HG03280 (cell line): ENCODE data around the gene ECHDC1.
A peak's percentile ranks its signal among the peaks of the same experiment; 100 is the strongest.
"Not testable (repeated sequence)": the region's sequence is repeated elsewhere in the genome, so short reads cannot be mapped to it uniquely, and the experiment has no call there.

ENCODE experiments used
- ATAC-seq: cut with Tn5 transposase; IDR thresholded peaks from one replicate; pipeline ENCODE4 v1.9.1; 2021; ENCODE audit warnings: mild to moderate bottlenecking, moderate library complexity; ENCODE audit not compliant: unreplicated experiment

Gene ECHDC1, protein sequence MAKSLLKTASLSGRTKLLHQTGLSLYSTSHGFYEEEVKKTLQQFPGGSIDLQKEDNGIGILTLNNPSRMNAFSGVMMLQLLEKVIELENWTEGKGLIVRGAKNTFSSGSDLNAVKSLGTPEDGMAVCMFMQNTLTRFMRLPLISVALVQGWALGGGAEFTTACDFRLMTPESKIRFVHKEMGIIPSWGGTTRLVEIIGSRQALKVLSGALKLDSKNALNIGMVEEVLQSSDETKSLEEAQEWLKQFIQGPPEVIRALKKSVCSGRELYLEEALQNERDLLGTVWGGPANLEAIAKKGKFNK

GRCh38 chr6:127342946-127343808 lies at the start of gene ECHDC1:
Gene ECHDC1 (minus strand): TSS chr6:127343609. CDS start chr6:127331028, 12,581 bp downstream.
- peak; percentile 67 for ATAC-seq

- no peak for ATAC-seq
Measured at GRCh38 chr6:127392301-127392700, 48.9 kb upstream of the ECHDC1 start.

GRCh38 chr6:127391094-127391953 lies 47.9 kb upstream of the ECHDC1 start:
- no peak for ATAC-seq

DNA sequence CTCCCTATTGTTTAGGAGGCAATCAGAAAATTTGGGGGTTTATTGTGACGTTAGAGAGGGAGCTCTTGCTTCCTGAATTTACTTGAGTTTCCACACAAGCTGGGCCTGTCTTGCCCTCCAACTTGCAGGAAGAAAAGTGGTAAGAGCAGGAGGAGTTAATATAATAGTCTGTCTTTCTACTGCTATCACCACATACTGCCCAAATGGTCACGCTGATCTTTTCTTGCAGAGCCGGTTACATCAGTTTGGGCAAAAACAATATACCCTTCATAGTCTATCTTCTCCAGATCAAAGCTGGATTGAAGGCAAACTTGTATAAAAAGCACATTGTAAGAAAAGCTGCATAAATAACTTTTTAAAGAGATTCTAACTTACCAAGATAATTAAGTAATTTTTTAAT lies 46.3 kb upstream of the ECHDC1 start:
- ATAC-seq, result no peak

GRCh38 chr6:127385668-127386430 lies 42.4 kb upstream of the ECHDC1 start:
- ATAC-seq, result no peak

DNA sequence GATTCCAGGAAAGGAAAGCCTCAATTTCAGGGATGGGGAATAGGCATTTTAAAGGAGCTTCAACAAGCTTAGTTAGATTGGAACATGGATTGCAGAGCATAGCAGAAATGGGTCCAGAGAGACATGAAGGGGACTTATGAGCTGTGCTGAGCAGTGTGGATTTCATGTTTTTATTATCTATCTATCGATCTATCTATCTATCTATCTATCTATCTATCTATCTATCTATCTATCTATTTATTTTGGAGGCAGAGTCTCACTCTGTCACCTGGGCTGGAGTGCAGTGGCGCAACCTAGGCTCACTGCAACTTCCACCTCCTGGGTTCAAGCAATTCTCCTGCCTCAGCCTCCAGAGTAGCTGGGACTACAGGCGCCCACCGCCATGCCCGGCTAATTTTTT lies 41.4 kb upstream of the ECHDC1 start:
- not testable (repeated sequence) for ATAC-seq

- no peak for ATAC-seq
Measured at GRCh38 chr6:127383988-127384387, 40.6 kb upstream of the ECHDC1 start.

DNA sequence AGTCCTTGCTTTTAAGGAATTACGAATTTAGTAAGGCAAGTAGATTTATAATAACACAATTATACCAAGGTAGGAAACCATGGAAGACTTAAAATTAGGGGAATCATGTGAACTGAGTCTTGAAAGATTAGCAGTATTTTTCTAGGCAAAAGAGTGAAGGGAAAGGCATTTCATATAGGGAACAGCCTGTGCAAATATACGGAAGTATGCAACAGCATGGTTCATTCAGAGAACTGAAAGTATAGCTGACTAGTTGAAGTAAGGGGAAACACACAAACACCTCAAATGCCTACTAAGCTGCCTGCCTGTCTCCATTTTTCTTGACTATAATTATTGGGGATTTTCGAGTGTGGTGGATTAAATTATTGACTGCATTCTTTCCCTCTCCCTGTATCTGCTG lies 39.0 kb upstream of the ECHDC1 start:
- no peak for ATAC-seq

DNA sequence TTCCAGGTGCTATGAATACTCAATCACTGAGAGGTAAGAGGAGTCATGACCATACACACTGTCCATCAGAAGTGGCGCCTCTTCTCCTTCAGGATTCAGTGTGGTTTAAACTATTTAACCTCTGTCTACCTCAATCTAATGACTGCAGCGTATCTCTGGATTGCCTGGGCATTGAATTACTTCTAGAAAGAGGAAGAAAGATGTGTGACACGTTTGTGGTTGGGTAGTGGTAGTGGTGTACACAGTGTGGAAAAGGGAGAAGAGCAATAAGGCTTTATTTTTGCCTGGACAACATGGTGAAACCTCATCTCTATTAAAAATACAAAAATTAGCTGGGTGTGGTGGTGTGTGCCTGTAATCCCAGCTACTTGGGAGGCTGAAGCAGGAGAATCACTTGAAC lies 38.0 kb upstream of the ECHDC1 start:
- no peak for ATAC-seq

DNA sequence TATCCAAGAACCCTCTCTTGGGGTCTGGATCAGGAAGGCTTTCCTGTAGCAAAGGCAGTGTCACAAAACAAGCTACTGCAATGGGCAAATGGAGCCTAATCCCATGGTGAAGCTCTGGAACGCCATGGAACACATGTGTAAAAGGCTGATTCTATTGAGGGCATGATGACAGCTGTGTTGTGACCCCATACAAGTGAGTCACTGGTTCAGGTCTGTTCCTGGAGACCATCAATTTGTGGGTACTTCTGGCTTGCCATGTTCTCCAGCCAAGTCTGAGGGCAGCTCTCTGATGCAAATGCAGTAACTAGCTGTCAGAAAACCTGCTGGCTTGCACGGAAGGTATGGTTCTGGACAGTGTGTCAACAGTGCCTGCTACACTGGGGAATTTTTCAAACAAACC lies 33.3 kb upstream of the ECHDC1 start:
- ATAC-seq, result no peak

- no peak for ATAC-seq
Measured at GRCh38 chr6:127367023-127367375, 23.6 kb upstream of the ECHDC1 start.

DNA sequence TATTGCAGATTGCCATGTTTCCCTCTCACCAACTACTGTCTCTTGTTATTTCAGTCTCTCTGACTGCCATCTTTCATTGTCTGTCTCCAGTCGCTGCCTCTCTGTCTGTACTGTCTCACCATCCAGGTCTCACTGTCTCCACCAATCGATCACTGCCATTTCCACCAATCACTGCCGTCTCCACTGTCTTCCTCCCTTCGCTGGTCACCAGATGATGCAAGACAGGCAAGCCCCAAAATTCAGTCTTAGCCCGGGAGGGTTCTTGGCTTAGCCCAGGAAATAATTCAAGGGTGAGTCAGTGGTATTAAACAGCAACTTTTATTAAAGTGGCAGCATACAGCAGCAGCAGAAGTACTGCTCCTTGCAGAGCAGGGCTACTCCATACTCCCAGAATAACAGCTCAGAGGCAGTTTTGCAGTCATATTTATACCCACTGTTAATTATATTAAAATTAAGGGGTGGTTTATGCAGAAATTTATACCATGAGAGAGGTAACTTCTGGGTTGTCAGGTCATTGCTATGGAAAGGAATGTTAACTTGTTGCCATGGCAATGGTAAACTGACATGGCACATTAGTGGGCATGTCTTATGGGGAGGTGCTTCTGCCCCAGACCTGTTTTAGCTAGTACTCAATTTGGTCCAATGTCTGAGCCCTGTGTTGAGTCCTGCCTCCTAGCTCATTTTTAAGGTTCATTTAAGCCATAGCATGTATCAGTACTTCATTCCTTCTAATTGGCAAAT lies 23.0 kb upstream of the ECHDC1 start:
- no peak for ATAC-seq

DNA sequence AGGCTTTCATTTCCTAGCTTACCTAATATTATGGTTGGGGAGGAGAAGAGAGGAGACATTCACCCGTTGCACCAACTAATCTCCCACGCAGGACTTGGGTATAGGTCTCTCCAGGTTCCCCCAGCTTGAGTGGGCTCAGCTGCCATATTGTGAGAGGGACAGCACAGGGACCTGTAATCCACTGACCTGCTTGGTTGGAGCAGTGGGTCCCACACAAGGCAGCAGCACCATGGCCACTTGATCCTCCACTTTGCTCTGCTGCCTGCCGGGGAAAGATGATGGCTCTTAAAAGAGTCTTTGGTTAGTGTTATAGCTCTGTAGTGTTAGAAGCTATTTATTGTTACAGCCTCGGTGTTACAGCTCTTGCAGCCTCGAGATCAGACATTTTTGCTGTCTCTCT lies 22.5 kb upstream of the ECHDC1 start:
- no peak for ATAC-seq

- ATAC-seq, result no peak
Measured at GRCh38 chr6:127352524-127352923, 9.1 kb upstream of the ECHDC1 start.

- no peak for ATAC-seq
Measured at GRCh38 chr6:127349980-127350379, 6.6 kb upstream of the ECHDC1 start.

DNA sequence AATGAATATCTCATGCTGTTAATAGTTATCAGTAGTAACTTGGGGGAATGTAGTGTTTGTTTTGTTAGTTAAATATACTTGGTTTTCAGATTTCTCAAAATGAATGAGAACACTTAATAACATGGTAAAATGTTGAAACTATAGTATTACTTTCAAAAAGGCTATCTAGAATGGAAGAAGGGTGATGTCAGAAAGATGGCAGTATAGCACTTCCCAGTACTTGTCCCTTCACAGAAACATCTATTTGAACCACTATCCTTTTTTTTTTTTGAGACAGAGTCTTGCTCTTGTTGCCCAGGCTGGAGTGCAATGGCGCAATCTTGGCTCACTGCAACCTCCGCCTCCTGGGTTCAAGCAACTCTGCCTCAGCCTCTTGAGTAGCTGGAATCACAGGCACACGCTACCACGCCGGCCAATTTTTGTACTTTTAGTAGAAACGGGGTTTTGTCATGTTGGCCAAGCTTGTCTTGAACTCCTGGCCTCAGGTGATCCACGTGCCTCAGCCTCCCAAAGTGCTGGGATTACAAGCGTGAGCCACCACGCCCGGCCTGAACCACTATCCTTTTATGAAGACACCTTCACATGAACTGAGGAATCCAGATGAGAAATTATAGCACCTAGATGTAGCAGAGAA lies 4.7 kb upstream of the ECHDC1 start:
- ATAC-seq, result no peak

DNA sequence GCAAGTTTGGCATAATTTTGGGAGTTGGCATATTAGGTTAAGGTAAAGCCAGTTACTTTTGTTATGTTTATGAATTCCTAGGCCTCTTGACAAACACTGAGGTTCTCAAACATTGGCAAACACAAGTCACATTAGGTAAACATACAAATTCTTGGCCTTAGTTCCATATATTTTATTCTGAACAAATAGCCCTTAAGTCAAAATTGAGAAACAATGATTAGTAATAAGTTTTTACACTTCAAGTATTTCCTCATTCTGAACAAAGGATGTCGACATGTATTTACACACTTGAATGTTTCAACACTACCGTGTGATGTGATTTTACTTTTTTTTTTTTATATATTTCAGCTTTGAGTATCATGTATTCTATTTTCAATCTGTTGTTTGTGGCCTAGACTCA lies 3.8 kb upstream of the ECHDC1 start:
- no peak for ATAC-seq

- ATAC-seq, result no peak
Measured at GRCh38 chr6:127345521-127345920, 2.1 kb upstream of the ECHDC1 start.

DNA sequence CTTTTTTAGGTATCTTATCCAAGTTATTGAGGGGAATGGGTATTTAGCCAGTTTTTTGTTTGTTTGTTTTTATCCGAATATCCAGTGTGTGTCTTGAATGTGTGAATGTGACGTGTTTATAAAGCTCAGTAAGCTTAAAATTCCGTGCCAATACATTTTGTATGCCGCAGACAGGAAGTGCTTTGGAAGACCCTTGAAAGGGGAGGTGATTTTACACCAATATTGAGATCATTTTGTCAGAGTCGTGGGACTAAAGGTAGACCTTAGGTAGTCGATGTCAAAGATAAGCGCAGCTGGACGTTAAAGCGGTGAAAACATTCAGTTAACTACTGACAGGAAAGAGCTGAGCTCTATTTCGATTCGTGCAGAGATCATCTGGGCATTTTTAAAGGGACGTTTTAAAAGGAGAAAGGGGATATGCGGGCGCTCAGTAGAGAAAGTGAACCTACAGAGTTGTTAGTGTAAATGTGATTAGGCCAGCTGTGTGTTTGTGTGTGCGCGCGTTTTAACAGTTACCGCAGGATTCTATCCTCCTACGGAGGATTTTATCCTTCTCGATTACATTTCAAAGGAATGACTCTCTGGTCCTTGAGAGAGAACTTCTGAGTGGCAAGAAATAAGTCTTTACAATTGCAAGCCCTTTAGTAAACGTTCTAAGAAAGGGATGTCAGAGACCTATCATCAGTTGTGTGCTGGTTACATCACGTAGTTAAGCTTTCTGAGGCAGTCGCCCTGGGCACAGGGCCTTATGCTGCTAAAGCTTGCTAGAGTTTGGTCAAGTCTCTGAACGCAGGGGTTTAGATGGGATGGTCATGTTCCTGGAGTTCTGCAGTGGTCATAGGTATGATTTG lies 625 bp upstream of the ECHDC1 start:
- no peak for ATAC-seq
